Measurements from ENCODE around the gene FAM180A. TPM values are rescaled to one million over a fixed set of nuclear protein-coding genes. Genes with fewer than 3 reads are reported as not detected.

Gene FAM180A
- total RNA-seq: 3.6 TPM

DNA sequence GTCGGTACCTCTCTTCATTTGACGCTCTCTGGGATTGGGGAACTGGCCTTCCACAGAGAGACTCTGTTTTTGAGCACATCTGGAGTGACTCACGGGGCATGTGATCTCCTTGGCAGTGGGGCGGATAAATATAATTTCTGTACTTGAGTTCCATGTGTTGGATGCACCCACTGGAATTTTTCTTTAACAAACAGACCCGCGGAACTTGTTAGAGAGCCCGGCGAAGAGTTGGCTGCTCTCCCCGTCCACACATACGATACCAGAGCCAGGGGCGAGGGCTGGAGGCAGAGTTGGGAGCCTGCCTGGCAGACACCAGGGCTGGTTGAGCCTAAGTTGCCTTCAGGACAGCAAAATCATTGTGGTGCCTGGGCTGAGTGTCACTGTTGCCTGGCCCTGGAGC is at the start of gene FAM180A:
TSS of gene FAM180A (minus strand) at position 44 of the 400 bp plus-strand sequence. CDS start 233 bp downstream, outside the sequence.

DNA sequence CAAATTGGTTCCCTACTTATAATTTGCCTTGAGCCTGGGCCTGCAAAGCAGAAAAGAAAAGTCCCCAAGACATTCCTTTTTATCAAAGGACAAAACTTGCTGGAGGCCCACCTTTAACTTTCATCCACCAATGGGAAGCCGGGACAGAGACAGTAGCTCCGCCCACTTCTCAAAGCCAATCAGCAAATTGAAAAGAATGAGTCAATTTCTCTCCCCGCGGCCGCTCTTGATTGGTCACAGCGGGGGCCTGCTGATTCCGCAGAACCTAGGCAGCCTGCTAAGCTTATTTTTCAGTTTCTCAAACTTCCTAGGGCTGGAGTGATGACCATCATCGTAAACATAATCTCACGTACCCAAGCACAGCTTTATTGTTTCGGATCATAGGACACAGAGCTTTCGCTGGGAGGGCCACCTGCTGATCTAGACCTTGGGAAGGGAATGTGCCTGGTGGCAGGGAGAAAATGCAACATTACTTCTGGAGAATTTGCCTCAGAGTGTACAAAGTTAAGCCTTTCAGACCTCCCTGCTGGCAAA is 20.4 kb downstream of the FAM180A start, which contains the start of gene SLC13A4:
TSS of gene SLC13A4 (minus strand) at position 51 of the 534 bp plus-strand sequence. CDS start 690 bp downstream, outside the sequence.

Other genes with a start within 250 kb of the FAM180A start
- 27.2 TPM for gene CNOT4, start 238.7 kb downstream of the FAM180A start, total RNA-seq
- gene NUP205, start 190.9 kb downstream of the FAM180A start, total RNA-seq: 62.1 TPM
- 29.2 TPM for gene STMP1, start 86.3 kb downstream of the FAM180A start, total RNA-seq
- 0.60 TPM for gene SLC13A4, start 20.6 kb downstream of the FAM180A start, total RNA-seq
- 138 TPM for gene MTPN, start 228.5 kb upstream of the FAM180A start, total RNA-seq